Mesenteric fat pad (tissue), 1 donor: Measurements from ENCODE around the gene AFAP1. TPM values are rescaled to one million over a fixed set of nuclear protein-coding genes. Genes with fewer than 3 reads are reported as not detected.

Experiments
- DNase-seq: peaks from one replicate; pipeline ENCODE4 v3.0.0-alpha.2; 2020; ENCODE audit warnings: low spot score
- total RNA-seq: library from RNA; stranded (reverse); fragmentation: NEBNext Ultra II Directional; extraction: Animal tissue kit (Norgen Biotek cat#: 25700); gene quantifications from one replicate; pipeline ENCODE4 v1.2.1, GENCODE V29; 2021
- donor health status: DM: yes; HTN: yes; CAD: no.

AFAP1 gene
- total RNA-seq, 1 donor from 2014 or later = 33.9 TPM

DNA sequence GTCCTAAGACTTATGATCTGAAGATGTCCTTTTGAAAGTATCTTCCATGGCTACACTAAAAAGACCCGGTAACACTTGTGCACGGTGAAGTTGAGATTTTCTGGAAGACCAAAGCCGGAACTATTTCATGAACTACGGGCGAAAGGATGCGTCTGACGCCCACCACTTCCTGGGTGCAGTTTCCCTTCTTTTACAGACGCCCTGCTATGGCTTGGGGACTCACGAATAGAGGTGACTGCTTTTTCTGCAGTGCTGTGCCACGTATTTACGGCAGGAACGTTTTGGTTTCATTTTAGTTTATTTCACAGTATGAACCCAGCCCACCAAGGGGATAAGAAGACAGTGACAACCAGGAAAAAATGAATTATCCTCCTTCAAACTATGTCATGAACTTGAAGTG lies 180.4 kb downstream of the AFAP1 start:
- no peak for DNase-seq

DNA sequence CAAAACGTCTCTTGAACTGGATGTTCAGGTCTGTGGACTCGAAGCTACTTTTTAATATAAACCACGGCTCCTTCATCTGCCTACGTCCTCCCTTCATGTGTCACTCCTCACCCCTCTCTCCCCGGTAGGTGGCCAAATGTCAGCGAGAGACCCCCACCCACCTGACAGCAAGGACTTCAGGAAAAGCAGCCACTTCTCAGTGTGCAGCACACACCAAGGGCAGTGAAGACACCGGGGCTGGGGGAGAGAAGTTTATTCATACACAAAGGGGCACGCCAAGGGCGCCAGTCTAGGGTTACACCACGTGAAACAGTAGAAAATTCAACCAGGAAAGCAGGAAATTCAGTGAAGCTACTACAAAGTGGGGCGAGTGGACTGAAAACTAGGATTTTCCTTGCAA lies 181.2 kb downstream of the AFAP1 start:
- no peak for DNase-seq

GRCh38 chr4:7757501-7758471 lies 181.9 kb downstream of the AFAP1 start:
- DNase-seq = no peak

DNA sequence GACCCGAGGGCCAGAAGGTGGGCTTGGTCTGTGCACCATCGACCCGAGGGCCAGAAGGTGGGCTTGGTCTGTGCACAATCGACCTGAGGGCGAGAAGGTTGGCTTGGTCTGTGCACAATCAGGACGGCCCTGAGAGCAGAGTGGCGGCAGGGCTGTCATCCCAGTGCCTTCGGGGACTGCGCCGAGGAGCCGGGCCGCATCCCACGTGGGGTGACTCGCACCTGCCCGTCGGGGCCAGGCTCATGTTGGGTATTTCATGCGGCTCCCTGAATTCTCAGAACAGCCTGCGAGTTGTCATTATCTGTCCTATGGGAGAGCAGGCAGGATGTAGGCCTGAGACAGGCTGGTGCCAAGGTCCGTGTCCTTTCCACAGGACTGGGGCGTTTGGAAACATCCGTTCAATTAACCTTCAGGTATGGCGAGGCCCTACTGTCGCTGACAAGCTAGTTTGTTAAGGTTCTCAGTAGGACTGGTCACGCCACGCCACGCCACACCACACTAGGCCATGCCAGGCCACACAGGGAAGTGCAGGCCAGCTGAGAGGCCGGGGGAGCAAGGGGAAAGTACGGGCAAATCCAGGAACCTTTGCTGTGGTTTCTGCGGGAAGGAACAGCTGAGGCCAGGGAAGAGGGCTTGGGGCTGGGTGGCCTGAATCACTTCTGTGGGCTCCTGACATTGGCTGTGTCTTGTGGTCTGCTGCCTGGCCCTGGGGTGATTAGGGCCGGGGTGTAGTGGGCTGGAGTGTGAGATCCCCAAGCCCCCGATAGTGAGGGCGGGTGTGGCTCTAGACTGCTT lies 182.9 kb downstream of the AFAP1 start:
- DNase-seq = no peak

- no peak for DNase-seq
Measured at GRCh38 chr4:7756071-7756470, 183.6 kb downstream of the AFAP1 start.

- DNase-seq = no peak
Measured at GRCh38 chr4:7755561-7755960, 184.1 kb downstream of the AFAP1 start.

GRCh38 chr4:7754565-7755262 lies 184.9 kb downstream of the AFAP1 start:
- DNase-seq = no peak

GRCh38 chr4:7753931-7754465 lies 185.7 kb downstream of the AFAP1 start:
- no peak for DNase-seq

GRCh38 chr4:7753271-7753670 lies 186.4 kb downstream of the AFAP1 start:
- no peak for DNase-seq

GRCh38 chr4:7752649-7753048 lies 187.0 kb downstream of the AFAP1 start:
- DNase-seq = no peak

- no peak for DNase-seq
Measured at GRCh38 chr4:7750972-7751371, 188.7 kb downstream of the AFAP1 start.

DNA sequence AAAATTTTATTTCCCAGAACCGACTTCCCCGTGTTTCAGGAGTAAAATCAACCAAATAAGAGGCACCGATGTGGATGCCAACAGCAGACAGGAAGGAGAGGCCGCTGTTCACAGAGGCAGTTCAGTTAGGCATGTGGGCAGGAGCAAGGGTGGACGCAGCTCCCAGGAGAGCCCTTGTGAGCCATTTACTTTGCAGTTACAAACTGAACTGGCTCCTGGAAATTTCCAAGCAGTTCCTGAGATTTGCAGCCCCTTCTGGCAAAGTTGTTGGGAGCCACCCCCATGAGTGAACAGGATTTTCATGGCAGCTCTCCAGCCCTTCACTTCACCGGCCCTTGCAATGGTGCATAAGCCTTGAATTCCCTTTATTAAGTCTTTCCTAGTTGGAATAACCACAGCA lies 189.1 kb downstream of the AFAP1 start:
- no peak for DNase-seq

DNA sequence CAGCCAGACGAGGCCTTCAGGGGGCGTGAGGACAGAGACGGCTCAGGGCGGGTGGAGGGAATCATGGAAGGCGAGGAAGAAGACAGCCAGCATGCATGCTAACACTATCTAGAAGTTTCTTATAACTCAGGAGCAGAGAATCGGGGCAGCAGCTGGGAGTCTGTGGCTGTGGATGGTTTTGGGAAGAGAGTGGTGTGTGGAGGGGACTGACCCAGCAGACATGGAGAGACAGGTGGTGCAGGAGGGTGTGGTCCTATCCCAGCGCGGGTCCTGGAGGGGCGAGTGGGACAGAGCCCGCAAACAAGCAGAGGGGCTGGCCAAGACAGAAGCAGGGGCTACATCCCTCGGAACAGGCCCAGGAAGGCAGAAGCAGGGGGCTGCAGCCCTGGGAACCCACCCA lies 192.1 kb downstream of the AFAP1 start:
- DNase-seq = no peak

DNA sequence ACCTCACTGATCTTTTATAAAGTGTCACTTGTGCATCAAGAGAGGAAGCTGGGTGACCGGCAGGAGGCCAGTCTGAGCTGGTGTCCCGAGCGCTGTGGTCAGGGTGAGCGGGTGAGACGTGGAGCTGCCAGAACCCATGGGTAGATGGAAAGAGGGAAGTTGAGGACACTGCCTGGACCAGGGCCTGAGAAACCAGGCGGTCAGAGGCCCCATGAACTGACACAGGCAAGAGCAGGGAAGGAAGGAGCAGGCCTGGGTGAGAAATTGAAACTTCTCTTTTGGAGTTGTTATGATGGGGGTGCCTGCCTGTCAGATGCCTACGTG lies 192.6 kb downstream of the AFAP1 start:
- no peak for DNase-seq

DNA sequence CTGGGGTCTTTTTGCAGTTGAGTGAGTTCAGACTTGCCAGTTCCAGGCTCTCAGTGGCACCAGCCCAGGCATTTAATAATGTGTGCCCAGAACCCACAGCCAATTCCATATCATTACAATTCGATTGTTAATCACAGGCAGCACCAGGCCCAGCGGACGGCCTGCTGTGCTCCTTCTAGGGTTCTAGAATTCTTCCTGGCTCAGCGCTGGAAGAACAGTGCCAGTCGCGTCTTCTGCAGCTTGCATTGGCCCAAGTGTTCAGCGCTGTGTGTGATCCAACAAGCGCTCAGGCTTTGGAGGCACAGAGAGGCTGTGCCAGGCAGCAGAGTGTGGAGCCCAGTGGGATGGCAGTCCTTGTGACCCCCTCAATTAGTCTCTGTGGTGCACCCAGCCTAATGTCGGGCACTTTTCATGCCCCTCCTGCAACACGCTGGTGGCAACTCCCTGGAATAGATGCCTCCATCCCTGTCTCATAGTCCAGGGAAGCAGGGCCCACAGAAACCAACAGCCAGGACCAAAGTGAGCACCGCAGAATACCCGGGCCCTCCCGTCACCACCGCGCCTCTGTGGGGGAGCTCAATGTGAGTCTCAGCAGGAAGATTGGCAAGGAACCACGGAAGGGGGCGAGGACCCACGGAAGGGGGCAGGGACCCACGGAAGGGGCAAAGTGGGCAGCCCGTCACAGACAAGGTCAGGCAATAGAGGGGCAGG lies 193.2 kb downstream of the AFAP1 start:
- DNase-seq = no peak

DNA sequence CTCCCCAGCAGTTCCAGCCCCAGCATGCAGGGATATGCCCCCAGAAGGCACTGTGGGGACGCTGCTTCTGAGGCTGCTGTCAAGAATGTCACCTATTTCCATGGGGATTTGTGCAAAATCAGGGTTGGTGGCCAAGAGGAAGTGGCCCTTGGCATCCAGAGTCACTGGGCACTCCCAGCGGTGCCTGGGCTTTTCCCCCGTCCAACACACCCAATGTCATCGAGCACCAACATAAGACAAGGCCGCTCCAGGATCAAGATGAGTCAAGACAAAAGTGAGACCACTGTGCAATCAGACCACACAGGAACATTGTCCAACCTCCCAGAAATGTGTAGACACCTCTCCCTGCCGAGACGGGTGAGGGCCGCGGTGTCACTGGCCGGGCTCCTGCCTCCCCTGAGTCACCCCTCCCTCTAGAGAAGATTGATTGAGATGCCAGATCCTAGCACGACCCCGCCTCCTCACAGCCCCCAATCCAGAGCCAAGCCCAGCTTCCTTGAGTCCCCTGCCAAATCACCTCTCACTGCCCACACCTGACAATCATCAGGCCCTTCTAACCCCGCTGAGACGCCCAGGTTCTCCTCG lies 194.3 kb downstream of the AFAP1 start:
- no peak for DNase-seq

DNA sequence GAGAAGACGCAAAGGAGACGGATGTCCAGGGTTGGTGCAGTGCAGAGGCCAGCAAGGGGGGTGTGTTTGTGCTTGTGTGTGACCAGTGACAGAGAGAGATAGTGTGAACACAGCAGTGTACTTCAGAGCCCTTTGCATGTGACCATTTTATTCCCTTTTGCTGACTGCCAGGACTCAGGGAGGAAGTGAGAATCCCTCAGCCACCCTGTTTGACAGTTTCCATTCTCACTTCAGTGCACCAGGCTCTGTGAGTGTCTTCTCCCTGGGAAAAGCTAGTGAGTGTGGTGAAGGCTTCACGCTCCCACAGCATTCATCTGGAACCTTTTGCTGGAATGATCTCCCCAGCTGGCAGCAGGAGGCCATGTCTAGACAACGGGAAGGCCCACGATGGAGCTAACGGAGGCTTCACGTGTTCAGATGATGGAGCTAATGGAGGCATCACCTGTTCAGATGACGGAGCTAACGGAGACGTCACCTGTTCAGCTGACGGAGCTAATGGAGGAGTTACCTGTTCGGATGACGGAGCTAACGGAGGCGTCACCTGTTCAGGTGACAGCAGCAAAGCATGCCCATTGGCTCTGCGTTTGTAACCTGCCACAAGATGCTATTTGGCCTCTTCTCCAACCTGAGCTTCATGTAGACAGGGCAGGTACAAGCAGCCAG lies 195.4 kb downstream of the AFAP1 start:
- no peak for DNase-seq

DNA sequence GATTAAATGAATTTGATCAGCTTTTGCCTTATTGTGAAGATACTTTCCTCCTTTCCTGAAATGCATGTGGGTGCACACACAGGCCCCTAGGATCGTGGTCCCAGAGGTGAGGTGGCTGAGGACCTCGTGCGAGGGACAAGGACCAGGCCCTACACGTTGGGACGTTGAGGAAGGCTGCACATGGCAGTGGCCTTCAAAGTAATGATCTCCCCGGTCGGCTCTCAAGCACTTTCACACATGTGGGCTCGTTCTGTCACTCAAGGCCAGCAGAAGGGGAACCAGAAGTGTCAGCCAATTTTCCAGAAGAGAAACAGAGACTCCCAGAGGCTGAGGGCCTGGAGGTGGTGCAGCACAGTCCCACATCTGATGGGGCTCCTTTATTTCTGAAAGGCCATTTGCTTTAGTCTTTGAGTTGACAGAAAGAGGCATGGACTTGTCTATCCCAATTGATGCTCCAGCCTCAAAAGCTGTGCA lies 196.8 kb downstream of the AFAP1 start:
- no peak for DNase-seq

DNA sequence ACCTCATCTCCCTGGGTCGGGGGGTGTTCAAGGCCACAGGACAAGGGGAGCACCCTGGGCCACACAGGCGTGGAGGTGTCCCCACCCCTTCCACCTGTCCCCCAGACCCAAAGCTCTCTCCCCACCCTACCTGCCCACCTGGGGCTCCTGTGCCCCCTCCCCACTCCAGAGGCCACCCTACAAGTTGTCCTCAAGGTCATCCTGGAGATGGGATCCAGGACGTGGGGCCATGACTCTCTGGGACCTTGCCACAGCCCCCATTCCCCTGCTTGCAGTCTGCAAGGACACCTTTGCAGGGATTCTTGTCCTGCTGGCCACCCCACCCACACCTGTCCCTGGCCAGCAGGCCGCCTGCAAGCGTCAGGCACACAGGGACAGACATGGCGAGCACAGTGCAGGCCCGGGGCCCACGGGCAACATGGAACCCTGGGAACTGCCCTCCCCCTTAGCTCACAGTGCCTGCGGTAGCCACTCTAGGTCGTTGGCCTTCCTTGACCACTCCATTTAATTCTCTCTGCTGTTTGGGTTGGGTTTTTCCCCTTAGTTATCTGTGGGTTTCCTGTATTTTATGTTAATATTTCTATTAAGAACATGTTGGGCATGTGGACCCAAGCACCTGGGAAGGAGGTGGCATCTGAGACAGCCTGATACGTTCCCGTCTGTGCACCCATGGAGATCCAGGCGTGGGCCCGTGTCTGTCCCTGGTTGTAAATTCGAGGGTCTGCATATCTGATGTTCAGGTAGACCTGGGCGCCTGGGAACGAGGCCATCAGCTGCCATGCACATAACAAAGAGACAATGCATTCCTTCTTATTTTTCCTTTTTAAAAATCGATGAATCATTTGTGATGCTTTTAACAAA lies 197.5 kb downstream of the AFAP1 start:
- DNase-seq = no peak
